DOHH2 (cell line): ENCODE results near the gene SLFN14.
"Not testable (repeated sequence)": the region's sequence is repeated elsewhere in the genome, so short reads cannot be mapped to it uniquely, and the experiment has no call there.

Experiments used
- H3F3A ChIP-seq: fragments of 200-600 bp; sonication (generic), shearing (Covaris generic); 2 replicates; pipeline ENCODE4 v1.6.0; 2016; ENCODE audit warnings: antibody characterized with exemption, mild to moderate bottlenecking; ENCODE audit not compliant: control insufficient read depth, insufficient read depth
- H3K27ac ChIP-seq: fragments of 200-600 bp; sonication (generic); 2 replicates; pipeline ENCODE4 v1.5.1; 2014; ENCODE audit warnings: low read depth, mild to moderate bottlenecking, low read length, moderate library complexity
- H3K27me3 ChIP-seq: fragments of 200-600 bp; sonication (generic); 2 replicates; pipeline ENCODE4 v1.6.1; 2014; ENCODE audit warnings: mild to moderate bottlenecking, low read length, mixed read lengths; ENCODE audit not compliant: control insufficient read depth
- H3K36me3 ChIP-seq: fragments of 200-600 bp; sonication (generic); 2 replicates; pipeline ENCODE4 v1.6.1; 2014; ENCODE audit warnings: mild to moderate bottlenecking, low read length, moderate library complexity, mixed read lengths; ENCODE audit not compliant: control insufficient read depth
- H3K4me1 ChIP-seq: fragments of 200-600 bp; sonication (generic); 2 replicates; pipeline ENCODE4 v1.6.1; 2014; ENCODE audit warnings: mild to moderate bottlenecking, low read length, mixed read lengths; ENCODE audit not compliant: control insufficient read depth
- H3K4me2 ChIP-seq: fragments of 200-600 bp; sonication (generic); 2 replicates; pipeline ENCODE4 v1.6.0; 2014; ENCODE audit warnings: mild to moderate bottlenecking, low read length, moderate library complexity
- H3K4me3 ChIP-seq: fragments of 200-600 bp; sonication (generic); 2 replicates; pipeline ENCODE4 v1.5.1; 2014; ENCODE audit warnings: mild to moderate bottlenecking, low read length, mixed read lengths
- H3K79me2 ChIP-seq: fragments of 200-600 bp; sonication (generic); 2 replicates; pipeline ENCODE4 v1.6.1; 2014; ENCODE audit warnings: mild to moderate bottlenecking, low read length, mixed read lengths; ENCODE audit not compliant: control insufficient read depth
- H3K9me2 ChIP-seq: fragments of 200-600 bp; sonication (generic); replicated peaks from 2 replicates; pipeline ENCODE4 v1.6.1; 2014; ENCODE audit warnings: mild to moderate bottlenecking, low read length, mixed read lengths; ENCODE audit not compliant: control insufficient read depth
- H3K9me3 ChIP-seq: fragments of 200-600 bp; sonication (generic); 2 replicates; pipeline ENCODE4 v1.6.1; 2014; ENCODE audit warnings: antibody characterized with exemption, low read length, mixed read lengths; ENCODE audit not compliant: control insufficient read depth, insufficient read depth
- H4K20me1 ChIP-seq: fragments of 200-600 bp; sonication (generic); 2 replicates; pipeline ENCODE4 v1.6.0; 2014; ENCODE audit warnings: low read depth, mild to moderate bottlenecking, antibody characterized with exemption, low read length, moderate library complexity; ENCODE audit not compliant: control insufficient read depth, insufficient read depth
- CTCF ChIP-seq: fragments of 200-600 bp; sonication (generic); IDR thresholded peaks from one replicate; pipeline ENCODE4 v1.5.1; 2014; ENCODE audit warnings: antibody characterized with exemption, mild to moderate bottlenecking, low read depth, low read length; ENCODE audit not compliant: poor library complexity, severe bottlenecking
- EZH2phosphoT487 ChIP-seq: fragments of 200-600 bp; sonication (generic); IDR thresholded peaks from 2 replicates; pipeline ENCODE4 v1.6.1; 2017; ENCODE audit warnings: borderline replicate concordance, mild to moderate bottlenecking, antibody characterized with exemption, low read length, moderate library complexity, mixed read lengths

SLFN14 gene

GRCh38 chr17:35521150-35521549 lies 39.5 kb downstream of the SLFN14 start:
- no peaks in the 10 kb centered on the region for H3F3A ChIP-seq
- no peak for TF ChIP-seq EZH2phosphoT487
- TF ChIP-seq CTCF = no peak
- no peaks in the 10 kb centered on the region for H3K9me3 ChIP-seq
- no peaks in the 10 kb centered on the region for H3K79me2 ChIP-seq
- no peak overlapping the region for H3K27ac ChIP-seq
- H4K20me1 ChIP-seq = no peaks in the 10 kb centered on the region
- no peaks in the 10 kb centered on the region for H3K4me1 ChIP-seq
- peaks cover 12% of the 10 kb centered on the region for H3K27me3 ChIP-seq
- no peak overlapping the region for H3K4me2 ChIP-seq
- no peak overlapping the region for H3K4me3 ChIP-seq
- no peaks in the 10 kb centered on the region for H3K9me2 ChIP-seq
- no peaks in the 10 kb centered on the region for H3K36me3 ChIP-seq

GRCh38 chr17:35519906-35520442 lies 40.6 kb downstream of the SLFN14 start:
- Histone ChIP-seq H3K4me3 (no peak overlapping the region), H3K79me2 (no peaks in the 10 kb centered on the region), H3K27me3 (peaks cover 12% of the 10 kb centered on the region), H4K20me1 (no peaks in the 10 kb centered on the region), H3K9me2 (no peaks in the 10 kb centered on the region), H3K36me3 (no peaks in the 10 kb centered on the region), H3F3A (no peaks in the 10 kb centered on the region), H3K4me1 (no peaks in the 10 kb centered on the region), H3K27ac (no peak overlapping the region), H3K4me2 (no peak overlapping the region), H3K9me3 (no peaks in the 10 kb centered on the region)
- TF ChIP-seq EZH2phosphoT487 (no peak), CTCF (no peak)

GRCh38 chr17:35519439-35519838 lies 41.2 kb downstream of the SLFN14 start:
- no peaks in the 10 kb centered on the region for H3K9me3 ChIP-seq
- no peaks in the 10 kb centered on the region for H4K20me1 ChIP-seq
- H3K4me3 ChIP-seq = no peak overlapping the region
- H3K36me3 ChIP-seq = no peaks in the 10 kb centered on the region
- H3K27me3 ChIP-seq = peaks cover 12% of the 10 kb centered on the region
- TF ChIP-seq EZH2phosphoT487 = no peak
- no peak for TF ChIP-seq CTCF
- H3F3A ChIP-seq = no peaks in the 10 kb centered on the region
- H3K9me2 ChIP-seq = no peaks in the 10 kb centered on the region
- no peaks in the 10 kb centered on the region for H3K4me1 ChIP-seq
- no peak overlapping the region for H3K4me2 ChIP-seq
- H3K79me2 ChIP-seq = no peaks in the 10 kb centered on the region
- no peak overlapping the region for H3K27ac ChIP-seq

DNA sequence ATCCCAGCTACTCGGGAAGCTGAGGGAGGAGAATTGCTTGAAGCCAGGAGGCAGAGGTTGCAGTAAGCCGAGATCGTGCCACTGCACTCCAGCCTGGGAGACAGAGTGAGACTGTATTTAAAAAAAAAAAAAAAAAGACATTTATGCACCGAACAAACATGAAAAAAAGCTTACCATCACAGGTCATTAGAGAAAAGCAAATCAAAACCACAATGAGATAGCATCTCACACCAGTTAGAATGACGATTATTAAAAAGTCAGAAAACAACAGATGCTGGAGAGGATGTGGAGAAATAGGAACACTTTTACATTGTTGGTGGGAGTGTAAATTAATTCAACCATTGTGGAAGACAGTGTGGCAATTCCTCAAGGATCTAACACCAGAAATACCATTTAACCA lies 42.2 kb downstream of the SLFN14 start:
- not testable (repeated sequence) for H3K9me3 ChIP-seq, H3K4me1 ChIP-seq, H4K20me1 ChIP-seq, H3K36me3 ChIP-seq, H3K4me2 ChIP-seq, H3K4me3 ChIP-seq, H3K79me2 ChIP-seq, H3K27me3 ChIP-seq, H3K27ac ChIP-seq, H3K9me2 ChIP-seq, H3F3A ChIP-seq
